H1 (cell line): ENCODE data around the gene APBA2. TPM values are rescaled to one million over a fixed set of nuclear protein-coding genes. Genes with fewer than 3 reads are reported as not detected.

Source experiments
- CTCF ChIA-PET: fragments of 300-600 bp; sonication (Branson Sonifier 250); formaldehyde crosslinking; loops from one replicate; lab custom pipeline; 2021; ENCODE audit not compliant: partially characterized antibody; lab: Charles Lee
- POLR2A ChIA-PET: fragments of 300-600 bp; sonication (Branson Sonifier 250); formaldehyde crosslinking; loops from one replicate; lab custom pipeline; 2021; ENCODE audit warnings: inconsistent platforms; ENCODE audit not compliant: partially characterized antibody; lab: Charles Lee
- DNase-seq, 2 experiments: peaks; one replicate each; pipeline versions ENCODE4 v3.0.0 to v3.0.0-alpha.2; 2010 to 2022; ENCODE audit warnings: low spot score in 2 of 2, low read depth in 1 of 2, mixed read lengths in 1 of 2
- FAIRE-seq: peaks from 2 replicates; lab custom pipeline; 2011; peaks lifted over from hg19 to GRCh38; lab: Jason Lieb, UNC
- H2AFZ ChIP-seq: 2 replicates; pipeline ENCODE4 v1.8.1; 2012; ENCODE audit warnings: low read length, inconsistent platforms
- H2AK5ac ChIP-seq: 2 replicates; pipeline ENCODE4 v1.6.1; 2013; ENCODE audit warnings: low read depth, low read length
- H2BK120ac ChIP-seq: replicated peaks from 2 replicates; pipeline ENCODE3; 2013; ENCODE audit warnings: low read depth, low read length, inconsistent platforms
- H2BK12ac ChIP-seq: 2 replicates; pipeline ENCODE4 v1.6.1; 2013; ENCODE audit warnings: low read depth, low read length
- H2BK15ac ChIP-seq: 2 replicates; pipeline ENCODE4 v1.6.1; 2013; ENCODE audit warnings: low read length
- H2BK20ac ChIP-seq: 2 replicates; pipeline ENCODE4 v1.6.1; 2013; ENCODE audit warnings: low read length
- H2BK5ac ChIP-seq: 2 replicates; pipeline ENCODE4 v1.6.1; 2013; ENCODE audit warnings: low read depth, low read length
- H3K14ac ChIP-seq: 2 replicates; pipeline ENCODE4 v1.6.1; 2013; ENCODE audit warnings: inconsistent platforms; ENCODE audit not compliant: insufficient read length
- H3K18ac ChIP-seq: 2 replicates; pipeline ENCODE4 v1.6.1; 2013; ENCODE audit warnings: low read length; ENCODE audit errors: extremely low read depth
- H3K23ac ChIP-seq: 2 replicates; pipeline ENCODE4 v1.6.1; 2013; ENCODE audit warnings: inconsistent platforms; ENCODE audit not compliant: insufficient read length
- H3K23me2 ChIP-seq: 2 replicates; pipeline ENCODE4 v1.6.1; 2013; ENCODE audit warnings: low read depth, low read length
- H3K27ac ChIP-seq: 2 replicates; pipeline ENCODE4 v1.6.1; 2011; ENCODE audit warnings: low read depth, low read length, inconsistent platforms
- H3K27me3 ChIP-seq, 4 experiments: replicated peaks in 1 of 4; 1 replicate in 1 of 4; 2 replicates in 3 of 4; pipeline versions ENCODE4 v1.6.1 to v1.8.1; 2011 to 2013; ENCODE audit warnings: low read length in 3 of 4, mild to moderate bottlenecking in 3 of 4, inconsistent platforms in 2 of 4, mixed read lengths in 2 of 4, moderate library complexity in 1 of 4; ENCODE audit not compliant: control insufficient read depth in 3 of 4, insufficient read depth in 3 of 4; ENCODE audit errors: extremely low read depth in 1 of 4
- H3K36me3 ChIP-seq, 4 experiments: 2 replicates each; pipeline versions ENCODE4 v1.6.1 to v1.8.1; 2011 to 2013; ENCODE audit warnings: mild to moderate bottlenecking in 4 of 4, low read length in 3 of 4, moderate library complexity in 2 of 4, control low read depth in 1 of 4, inconsistent platforms in 1 of 4; ENCODE audit not compliant: insufficient read depth in 4 of 4, control insufficient read depth in 2 of 4
- H3K4ac ChIP-seq: replicated peaks from 2 replicates; pipeline ENCODE3; 2013; ENCODE audit warnings: low read length, low read depth, mixed read lengths, inconsistent platforms; ENCODE audit not compliant: insufficient read length
- H3K4me1 ChIP-seq, 4 experiments: replicated peaks in 1 of 4; 1 replicate in 1 of 4; 2 replicates in 3 of 4; pipeline versions ENCODE4 v1.6.1 to v1.8.1; 2011 to 2013; ENCODE audit warnings: low read length in 3 of 4, inconsistent platforms in 2 of 4, mixed read lengths in 1 of 4; ENCODE audit not compliant: insufficient read depth in 4 of 4, control insufficient read depth in 3 of 4
- H3K4me2 ChIP-seq, 2 experiments: 2 replicates each; pipeline versions ENCODE4 v1.6.1 to v1.8.1; 2011 to 2013; ENCODE audit warnings: low read depth in 2 of 2, low read length in 2 of 2, control low read depth in 1 of 2, inconsistent platforms in 1 of 2, mild to moderate bottlenecking in 1 of 2; ENCODE audit not compliant: insufficient read depth in 1 of 2
- H3K4me3 ChIP-seq, 4 experiments: fragments of 200-600, 300-600 bp in 1 of 4; sonication (generic), shearing (Covaris generic), sonication (Bioruptor Twin) in 1 of 4; 2 replicates each; pipeline versions ENCODE4 v1.5.1 to v1.8.1; 2011 to 2016; ENCODE audit warnings: low read length in 4 of 4, low read depth in 3 of 4, control low read depth in 2 of 4, inconsistent platforms in 2 of 4, mild to moderate bottlenecking in 2 of 4, mixed read lengths in 1 of 4, moderate library complexity in 1 of 4; ENCODE audit not compliant: insufficient read depth in 2 of 4; ENCODE audit errors: extremely low read depth in 1 of 4
- H3K56ac ChIP-seq: replicated peaks from 2 replicates; pipeline ENCODE3; 2013; ENCODE audit warnings: low read depth, mild to moderate bottlenecking, mixed read lengths, low read length, inconsistent platforms; ENCODE audit not compliant: insufficient read length
- H3K79me1 ChIP-seq: 2 replicates; pipeline ENCODE4 v1.6.1; 2013; ENCODE audit warnings: low read depth, low read length, control low read depth
- H3K79me2 ChIP-seq, 2 experiments: 2 replicates each; pipeline versions ENCODE4 v1.6.1 to v1.8.1; 2012 to 2013; ENCODE audit warnings: low read length in 2 of 2, mild to moderate bottlenecking in 2 of 2, inconsistent platforms in 1 of 2; ENCODE audit not compliant: insufficient read depth in 2 of 2, control insufficient read depth in 1 of 2
- H3K9ac ChIP-seq, 4 experiments: replicated peaks in 1 of 4; 1 replicate in 1 of 4; 2 replicates in 3 of 4; pipeline versions ENCODE4 v1.6.1 to v1.8.1; 2011 to 2013; ENCODE audit warnings: low read depth in 3 of 4, low read length in 3 of 4, control low read depth in 2 of 4, mild to moderate bottlenecking in 2 of 4, moderate library complexity in 2 of 4, inconsistent platforms in 1 of 4; ENCODE audit errors: extremely low read depth in 1 of 4
- H3K9me3 ChIP-seq, 2 experiments: 2 replicates each; pipeline versions ENCODE4 v1.6.1 to v1.8.1; 2012 to 2013; ENCODE audit warnings: mild to moderate bottlenecking in 2 of 2, moderate library complexity in 2 of 2, control low read depth in 1 of 2, inconsistent platforms in 1 of 2, low read depth in 1 of 2, low read length in 1 of 2, mixed read lengths in 1 of 2; ENCODE audit not compliant: insufficient read depth in 2 of 2
- H4K20me1 ChIP-seq, 2 experiments: replicated peaks in 1 of 2; 2 replicates each; pipeline versions ENCODE3 to v1.8.1; 2011 to 2013; ENCODE audit warnings: inconsistent platforms in 2 of 2, low read length in 2 of 2, mild to moderate bottlenecking in 1 of 2; ENCODE audit not compliant: insufficient read depth in 2 of 2, control insufficient read depth in 1 of 2
- H4K5ac ChIP-seq: 2 replicates; pipeline ENCODE4 v1.6.1; 2013; ENCODE audit warnings: low read length, low read depth, mixed read lengths, inconsistent platforms; ENCODE audit not compliant: insufficient read length
- H4K8ac ChIP-seq: 2 replicates; pipeline ENCODE4 v1.8.0; 2013; ENCODE audit warnings: mild to moderate bottlenecking, moderate library complexity, low read length, inconsistent platforms; ENCODE audit not compliant: insufficient read depth; ENCODE audit errors: extremely low read depth
- H4K91ac ChIP-seq: replicated peaks from 2 replicates; pipeline ENCODE3; 2013; ENCODE audit warnings: low read length, mixed read lengths, inconsistent platforms; ENCODE audit not compliant: insufficient read length
- CHD2 ChIP-seq: IDR thresholded peaks from 2 replicates; pipeline ENCODE4 v1.6.1; 2012; ENCODE audit warnings: low read length, improper control_type of control experiment
- CREB1 ChIP-seq: IDR thresholded peaks from 2 replicates; pipeline ENCODE4 v1.6.1; 2012; ENCODE audit warnings: inconsistent platforms
- HDAC2 ChIP-seq, 2 experiments: fragments of 300-600 bp in 1 of 2; sonication (generic) in 1 of 2; IDR thresholded peaks; 2 replicates each; pipeline ENCODE4 v1.6.1; 2011 to 2012; ENCODE audit warnings: low read depth in 2 of 2, low read length in 2 of 2, mild to moderate bottlenecking in 2 of 2, moderate library complexity in 2 of 2, borderline replicate concordance in 1 of 2, inconsistent platforms in 1 of 2
- NANOG ChIP-seq: IDR thresholded peaks from 2 replicates; pipeline ENCODE4 v1.6.1; 2011; ENCODE audit warnings: low read length, low read depth, mild to moderate bottlenecking, inconsistent platforms; ENCODE audit not compliant: insufficient read depth, poor library complexity, severe bottlenecking
- POLR2A ChIP-seq, 2 experiments: IDR thresholded peaks; 1 replicate in 1 of 2; 2 replicates in 1 of 2; pipeline ENCODE4 v1.6.1; 2011; ENCODE audit warnings: low read depth in 2 of 2, low read length in 2 of 2, mild to moderate bottlenecking in 2 of 2; ENCODE audit errors: control extremely low read depth in 1 of 2
- RAD21 ChIP-seq, 2 experiments: IDR thresholded peaks in 1 of 2; conservative IDR thresholded peaks in 1 of 2; 2 replicates each; pipeline ENCODE4 v1.6.1; 2011; ENCODE audit warnings: low read depth in 2 of 2, low read length in 2 of 2, improper control_type of control experiment in 1 of 2, inconsistent platforms in 1 of 2, mild to moderate bottlenecking in 1 of 2, moderate library complexity in 1 of 2
- RBBP5 ChIP-seq: IDR thresholded peaks from 2 replicates; pipeline ENCODE4 v1.7.1; 2012; ENCODE audit warnings: low read depth, mild to moderate bottlenecking, inconsistent platforms, low read length, moderate library complexity, borderline replicate concordance
- SRF ChIP-seq: IDR thresholded peaks from 2 replicates; pipeline ENCODE4 v1.6.1; 2011; ENCODE audit warnings: mild to moderate bottlenecking, low read depth, low read length, moderate library complexity
- SUZ12 ChIP-seq: fragments of 200-600 bp; sonication (generic); IDR thresholded peaks from 2 replicates; pipeline ENCODE4 v1.6.1; 2012; ENCODE audit warnings: mild to moderate bottlenecking, inconsistent platforms, low read length, moderate library complexity, mixed read lengths
- WGBS, 2 experiments: shearing (Covaris generic) in 1 of 2; methylation state at CpG; one replicate each; pipeline versions ENCODE4 v1.1.6 to v1.1.7; 2013 to 2015; ENCODE audit warnings: low lambda C conversion rate in 2 of 2, mixed read lengths in 2 of 2, inconsistent platforms in 1 of 2, low coverage in 1 of 2, missing lambda C conversion rate in 1 of 2; ENCODE audit not compliant: insufficient replicate concordance in 2 of 2, insufficient coverage in 1 of 2, insufficient read length in 1 of 2; ENCODE audit errors: extremely low coverage in 1 of 2, missing lambda C conversion rate in 1 of 2; 5-methylcytosine and 5-hydroxymethylcytosine counted together
- polyA plus RNA-seq, 7 experiments: library from polyadenylated mRNA; depleted of rRNA in 3 of 7; stranded (reverse) in 5 of 7; unstranded in 2 of 7; fragments of >200 nt in 5 of 7; fragments of 200-250 nt in 2 of 7; gene quantifications; 1 replicate in 5 of 7; 2 replicates in 1 of 7; 4 replicates in 1 of 7; pipeline versions ENCODE4 v1.2.1 to v1.2.3, GENCODE V29; 2011 to 2013; ENCODE audit warnings: missing spikeins in 2 of 7, mixed read lengths in 2 of 7
- total RNA-seq: library from RNA; stranded (reverse); fragmentation: NEBNext Ultra II Directional; extraction: Animal tissue kit (Norgen Biotek cat#: 25700); gene quantifications from 2 replicates; pipeline ENCODE4 v1.2.1, GENCODE V29; 2021
- TF ChIP-seq, protein P1 (sequence below), 3 experiments: IDR thresholded peaks; 1 replicate in 2 of 3; 2 replicates in 1 of 3; pipeline versions ENCODE4 v1.5.1 to v1.6.1; 2011; ENCODE audit warnings: low read length in 3 of 3, mild to moderate bottlenecking in 3 of 3, inconsistent platforms in 2 of 3, low read depth in 1 of 3, moderate library complexity in 1 of 3; ENCODE audit not compliant: insufficient read depth in 1 of 3; ENCODE audit errors: control extremely low read depth in 1 of 3

Gene APBA2
- total and polyA plus RNA-seq, 2 of the 8 experiments (the other 6 are each of a cell fraction or from before 2014, with no cell fraction given) = 15.5 to 19.0 TPM

DNA sequence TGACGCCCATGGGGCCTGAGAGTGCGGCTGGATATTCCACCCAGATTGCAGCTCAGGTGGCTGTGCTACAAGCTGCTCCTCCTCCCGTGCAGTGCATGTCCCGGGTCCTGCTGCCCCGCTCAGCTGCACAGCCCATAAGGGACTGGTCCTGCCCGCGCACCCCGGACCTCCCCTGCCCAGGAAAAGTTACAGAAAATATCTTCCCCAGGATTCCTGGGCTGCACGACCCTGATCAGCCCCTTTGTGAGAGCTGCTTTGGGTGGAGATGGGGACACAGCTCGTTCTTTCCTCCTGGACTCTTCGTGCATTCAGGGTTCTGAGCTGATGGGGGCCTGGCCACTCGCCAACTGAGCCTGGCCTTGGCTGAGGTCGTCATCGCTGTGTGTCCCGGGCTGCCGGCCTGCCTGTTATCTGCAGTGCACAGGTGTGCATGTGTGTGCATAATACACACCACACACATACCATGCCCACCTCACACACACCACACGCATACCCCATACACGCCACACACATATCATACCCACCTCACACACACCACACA is 28.8 kb downstream of the APBA2 start:
- peaks cover 8% of the 10 kb centered on the region for H3K79me1 ChIP-seq
- H3K23ac ChIP-seq = no peak overlapping the region
- no peak overlapping the region for H3K4ac ChIP-seq
- no peak for FAIRE-seq
- H2BK5ac ChIP-seq = no peak overlapping the region; the same call in 1 of the 2 replicates
- peak overlapping the region; percentile 30; the same call in 1 of the 2 replicates for H2AK5ac ChIP-seq
- no peaks in the 10 kb centered on the region; a peak in 1 of 8 replicates for H3K36me3 ChIP-seq
- H3K18ac ChIP-seq = no peak overlapping the region
- peak overlapping the region; percentile 96 for H3K56ac ChIP-seq
- H3K9me3 ChIP-seq = no peaks in the 10 kb centered on the region
- no peak overlapping the region for H4K5ac ChIP-seq
- H4K20me1 ChIP-seq = peaks cover 0 to 11% of the 10 kb centered on the region in 2 experiments
- CTCF ChIA-PET = interaction anchor here (0.9 to 4.7 kb wide), 6 partner anchors 11 to 189 kb away, joined by 3 to 51 read pairs (median 7); no protein-coding TSS in a partner anchor
- no peak overlapping the region for H3K27ac ChIP-seq
- peak overlapping the region; percentile 96 for H4K91ac ChIP-seq
- WGBS, 2 experiments = 85% methylated on average over 17 of the region's 18 CpGs; no CpG with 5 or more reads in 1 of the 2 experiments
- peaks cover 8 to 26% (median 16%) of the 10 kb centered on the region in 4 experiments for H3K4me1 ChIP-seq
- H3K79me2 ChIP-seq = no peaks in the 10 kb centered on the region
- peak overlapping the region; percentile 69; the same call in 1 of the 2 replicates for H4K8ac ChIP-seq
- no peak overlapping the region for H3K4me2 ChIP-seq
- H2BK120ac ChIP-seq = no peak overlapping the region
- no peak for DNase-seq
- H3K9ac ChIP-seq = no peak overlapping the region
- H2AFZ ChIP-seq = no peak overlapping the region
- POLR2A ChIA-PET = no interaction called here
- H2BK15ac ChIP-seq = no peak overlapping the region
- H3K27me3 ChIP-seq = no peaks in the 10 kb centered on the region
- H3K4me3 ChIP-seq = no peak overlapping the region
- H3K23me2 ChIP-seq = peaks cover 11% of the 10 kb centered on the region; the same call in 1 of the 2 replicates
- H2BK20ac ChIP-seq = no peak overlapping the region
- 0 out of 2 replicates have a peak overlapping the region, but pooled peaks have one; percentile 71 for H2BK12ac ChIP-seq
- H3K14ac ChIP-seq = no peak overlapping the region
- TF ChIP-seq, protein P1, sequence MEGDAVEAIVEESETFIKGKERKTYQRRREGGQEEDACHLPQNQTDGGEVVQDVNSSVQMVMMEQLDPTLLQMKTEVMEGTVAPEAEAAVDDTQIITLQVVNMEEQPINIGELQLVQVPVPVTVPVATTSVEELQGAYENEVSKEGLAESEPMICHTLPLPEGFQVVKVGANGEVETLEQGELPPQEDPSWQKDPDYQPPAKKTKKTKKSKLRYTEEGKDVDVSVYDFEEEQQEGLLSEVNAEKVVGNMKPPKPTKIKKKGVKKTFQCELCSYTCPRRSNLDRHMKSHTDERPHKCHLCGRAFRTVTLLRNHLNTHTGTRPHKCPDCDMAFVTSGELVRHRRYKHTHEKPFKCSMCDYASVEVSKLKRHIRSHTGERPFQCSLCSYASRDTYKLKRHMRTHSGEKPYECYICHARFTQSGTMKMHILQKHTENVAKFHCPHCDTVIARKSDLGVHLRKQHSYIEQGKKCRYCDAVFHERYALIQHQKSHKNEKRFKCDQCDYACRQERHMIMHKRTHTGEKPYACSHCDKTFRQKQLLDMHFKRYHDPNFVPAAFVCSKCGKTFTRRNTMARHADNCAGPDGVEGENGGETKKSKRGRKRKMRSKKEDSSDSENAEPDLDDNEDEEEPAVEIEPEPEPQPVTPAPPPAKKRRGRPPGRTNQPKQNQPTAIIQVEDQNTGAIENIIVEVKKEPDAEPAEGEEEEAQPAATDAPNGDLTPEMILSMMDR (IDR thresholded peaks at IDR 0.05; ENCODE audit: control extremely low read depth in 1 of 3, insufficient read depth in 1 of 3, low read depth in 1 of 3, low read length in 3 of 3) = no peak
- TF ChIP-seq CHD2 (no peak), CREB1 (no peak), RAD21 (IDR thresholded peaks at IDR 0.05 in 1 of 2, conservative IDR thresholded peaks at IDR 0.05 in 1 of 2; ENCODE audit: low read depth in 2 of 2, low read length in 2 of 2) (no peak), HDAC2 (IDR thresholded peaks at IDR 0.05; ENCODE audit: borderline replicate concordance in 1 of 2, low read depth in 2 of 2, low read length in 2 of 2) (no peak), POLR2A (IDR thresholded peaks at IDR 0.05; ENCODE audit: control extremely low read depth in 1 of 2, low read depth in 2 of 2, low read length in 2 of 2) (no peak), RBBP5 (no peak), SRF (no peak), SUZ12 (no peak), NANOG (no peak)
